Common myeloid progenitor, CD34-positive (primary cell): ENCODE results near the gene SFXN4.
"Not testable (repeated sequence)": the region's sequence is repeated elsewhere in the genome, so short reads cannot be mapped to it uniquely, and the experiment has no call there.

ENCODE experiments used
- CTCF ChIA-PET: fragments of 350-600 bp; sonication (Branson Sonifier 250); formaldehyde crosslinking; loops from one replicate; lab custom pipeline; 2021; ENCODE audit warnings: antibody characterized with exemption; lab: Charles Lee
- POLR2A ChIA-PET: fragments of 350-600 bp; sonication (Branson Sonifier 250); formaldehyde crosslinking; loops from one replicate; lab custom pipeline; 2021; ENCODE audit warnings: antibody characterized with exemption; lab: Charles Lee
- DNase-seq, 3 donors: peaks; one replicate each; pipeline versions ENCODE4 v3.0.0 to v3.0.0-alpha.2; 2013
- H3K27ac ChIP-seq, 2 experiments: 1 replicate in 1 of 2; 2 replicates in 1 of 2; pipeline ENCODE4 v1.7.0; 2013; ENCODE audit warnings: inconsistent platforms in 2 of 2, low read length in 2 of 2, mild to moderate bottlenecking in 2 of 2, low read depth in 1 of 2, moderate library complexity in 1 of 2; ENCODE audit not compliant: severe bottlenecking in 2 of 2, insufficient read depth in 1 of 2, poor library complexity in 1 of 2
- H3K27me3 ChIP-seq, 5 experiments: replicated peaks in 2 of 5; 1 replicate in 3 of 5; 2 replicates in 2 of 5; pipeline versions ENCODE4 v1.6.1 to v1.7.0; 2013; ENCODE audit warnings: low read length in 4 of 5, mild to moderate bottlenecking in 2 of 5, moderate library complexity in 2 of 5, inconsistent platforms in 1 of 5; ENCODE audit not compliant: insufficient read depth in 5 of 5, control insufficient read depth in 4 of 5
- H3K36me3 ChIP-seq, 4 experiments: 1 replicate in 2 of 4; 2 replicates in 2 of 4; pipeline versions ENCODE4 v1.6.1 to v1.7.0; 2013; ENCODE audit warnings: low read length in 3 of 4, control low read depth in 1 of 4, mild to moderate bottlenecking in 1 of 4; ENCODE audit not compliant: control insufficient read depth in 4 of 4, insufficient read depth in 4 of 4
- H3K4me1 ChIP-seq, 4 experiments: 1 replicate in 3 of 4; 2 replicates in 1 of 4; pipeline versions ENCODE4 v1.6.1 to v1.7.1; 2013; ENCODE audit warnings: low read length in 3 of 4, mild to moderate bottlenecking in 3 of 4, control low read depth in 1 of 4, inconsistent platforms in 1 of 4, moderate library complexity in 1 of 4; ENCODE audit not compliant: control insufficient read depth in 4 of 4, insufficient read depth in 4 of 4; ENCODE audit errors: control extremely low read depth in 1 of 4
- H3K4me3 ChIP-seq, 7 experiments: 1 replicate in 4 of 7; 2 replicates in 3 of 7; pipeline versions ENCODE4 v1.5.1 to v1.7.0; 2013; ENCODE audit warnings: mild to moderate bottlenecking in 7 of 7, low read length in 6 of 7, moderate library complexity in 6 of 7, inconsistent platforms in 2 of 7, low read depth in 2 of 7, control low read depth in 1 of 7; ENCODE audit not compliant: insufficient read depth in 4 of 7, control insufficient read depth in 1 of 7; ENCODE audit errors: extremely low read depth in 1 of 7
- H3K9me3 ChIP-seq, 5 experiments: 1 replicate in 4 of 5; 2 replicates in 1 of 5; pipeline versions ENCODE4 v1.6.1 to v1.7.1; 2013; ENCODE audit warnings: low read length in 4 of 5, mild to moderate bottlenecking in 2 of 5, inconsistent platforms in 1 of 5, low read depth in 1 of 5, moderate library complexity in 1 of 5; ENCODE audit not compliant: control insufficient read depth in 4 of 5, insufficient read depth in 2 of 5; ENCODE audit errors: control extremely low read depth in 1 of 5
- WGBS: methylation state at CpG from one replicate; pipeline ENCODE4 v1.1.5; 2013; ENCODE audit not compliant: insufficient coverage; 5-methylcytosine and 5-hydroxymethylcytosine counted together

SFXN4 gene

GRCh38 chr10:119191881-119192280 is 26.4 kb upstream of the SFXN4 start:
- ChIA-PET POLR2A (no interaction called here), CTCF (interaction anchor here (0.6 to 2.5 kb wide), 3 partner anchors 12 to 96 kb away, joined by 3 to 7 read pairs (median 3); no protein-coding TSS in a partner anchor)
- Histone ChIP-seq H3K27me3 (no peaks in the 10 kb centered on the region), H3K27ac (no peak overlapping the region), H3K9me3 (no peaks in the 10 kb centered on the region), H3K36me3 (no peaks in the 10 kb centered on the region), H3K4me1 (peaks cover 5 to 33% (median 29%) of the 10 kb centered on the region in 4 experiments), H3K4me3 (no peak overlapping the region)
- WGBS: 58% methylated on average over 2 of the region's 4 CpGs
- DNase-seq: peak in 1 of 3 donors; percentile 38

GRCh38 chr10:119190954-119191785 is 25.7 kb upstream of the SFXN4 start:
- Histone ChIP-seq H3K9me3 (no peaks in the 10 kb centered on the region), H3K4me3 (peak overlapping the region in 1 of 7 experiments; percentile 42), H3K27me3 (no peaks in the 10 kb centered on the region), H3K4me1 (peaks cover 5 to 33% (median 29%) of the 10 kb centered on the region in 4 experiments), H3K36me3 (no peaks in the 10 kb centered on the region), H3K27ac (no peak overlapping the region)
- WGBS: 0% methylated on average over 2 of the region's 5 CpGs
- ChIA-PET CTCF (interaction anchor here (0.6 to 4.8 kb wide), 9 partner anchors 8 to 230 kb away, joined by 3 to 38 read pairs (median 3); no protein-coding TSS in a partner anchor), POLR2A (interaction anchor here (0.6 kb wide), 1 partner anchor 352 kb away, joined by 4 read pairs; the partner anchor contains the start of gene RGS10)
- peak in 2 of 3 donors; percentile 72 to 79 for DNase-seq

- POLR2A ChIA-PET: interaction anchor here (0.5 to 0.6 kb wide), 2 partner anchors 10 to 723 kb away, joined by 3 read pairs; no protein-coding TSS in a partner anchor
- H3K27me3 ChIP-seq: no peaks in the 10 kb centered on the region
- no peaks in the 10 kb centered on the region for H3K9me3 ChIP-seq
- CTCF ChIA-PET: interaction anchor here (0.8 to 4.8 kb wide), 14 partner anchors 9 to 278 kb away, joined by 3 to 38 read pairs (median 3); partner anchors contain the start of gene GRK5
- peak overlapping the region in 3 of 7 experiments; percentile 12 to 29 (median 28) for H3K4me3 ChIP-seq
- WGBS: 80% methylated on average over 2 of the region's 4 CpGs
- peaks cover 5 to 33% (median 29%) of the 10 kb centered on the region in 4 experiments for H3K4me1 ChIP-seq
- peak in 1 of 3 donors; percentile 25 for DNase-seq
- no peaks in the 10 kb centered on the region for H3K36me3 ChIP-seq
- no peak overlapping the region for H3K27ac ChIP-seq
Measured at GRCh38 chr10:119190353-119190752, 24.8 kb upstream of the SFXN4 start.

- H3K4me1 ChIP-seq: peaks cover 5 to 33% (median 29%) of the 10 kb centered on the region in 4 experiments
- ChIA-PET CTCF (interaction anchor here (0.8 to 4.8 kb wide), 14 partner anchors 9 to 278 kb away, joined by 3 to 38 read pairs (median 3); partner anchors contain the start of gene GRK5), POLR2A (interaction anchor here (0.5 to 0.6 kb wide), 2 partner anchors 9 to 723 kb away, joined by 3 read pairs; no protein-coding TSS in a partner anchor)
- no peaks in the 10 kb centered on the region for H3K9me3 ChIP-seq
- DNase-seq: peak; percentile 75 to 95 (median 94)
- no peaks in the 10 kb centered on the region for H3K27me3 ChIP-seq
- H3K27ac ChIP-seq: no peak overlapping the region
- 3% methylated on average over 3 of the region's 3 CpGs for WGBS
- no peaks in the 10 kb centered on the region for H3K36me3 ChIP-seq
- H3K4me3 ChIP-seq: peak overlapping the region in 2 of 7 experiments; percentile 28 to 29
Measured at GRCh38 chr10:119189811-119190282, 24.3 kb upstream of the SFXN4 start.

- peaks cover 0 to 8% (median 5%) of the 10 kb centered on the region in 4 experiments for H3K4me1 ChIP-seq
- no peaks in the 10 kb centered on the region for H3K9me3 ChIP-seq
- ChIA-PET POLR2A (no interaction called here), CTCF (interaction anchor here (0.6 to 1.0 kb wide), 3 partner anchors 16 to 236 kb away, joined by 3 to 4 read pairs (median 3); no protein-coding TSS in a partner anchor)
- no peaks in the 10 kb centered on the region for H3K27me3 ChIP-seq
- H3K4me3 ChIP-seq: no peak overlapping the region
- no peak for DNase-seq
- WGBS: 100% methylated on average over 2 of the region's 9 CpGs
- H3K27ac ChIP-seq: no peak overlapping the region
- H3K36me3 ChIP-seq: no peaks in the 10 kb centered on the region
Measured at GRCh38 chr10:119183664-119184412, 18.3 kb upstream of the SFXN4 start.

GRCh38 chr10:119180850-119181400 is 15.4 kb upstream of the SFXN4 start:
- 96% methylated on average over 3 of the region's 7 CpGs for WGBS
- H3K27ac ChIP-seq, DNase-seq, H3K4me3 ChIP-seq, H3K27me3 ChIP-seq, H3K9me3 ChIP-seq: not testable (repeated sequence)
- peaks cover 5 to 24% (median 18%) of the 10 kb centered on the region in 4 experiments for H3K4me1 ChIP-seq
- POLR2A ChIA-PET: interaction anchor here (0.7 kb wide), 1 partner anchor 9 kb away, joined by 3 read pairs; no protein-coding TSS in a partner anchor
- H3K36me3 ChIP-seq: peaks cover 2 to 12% (median 8%) of the 10 kb centered on the region in 4 experiments
- CTCF ChIA-PET: interaction anchor here (0.6 to 2.7 kb wide), 6 partner anchors 8 to 221 kb away, joined by 3 to 14 read pairs (median 4); no protein-coding TSS in a partner anchor
